Endodermal cell (in vitro differentiated cells): Measurements from ENCODE around the gene LHX2. TPM values are rescaled to one million over a fixed set of nuclear protein-coding genes. Genes with fewer than 3 reads are reported as not detected.
"Not testable (repeated sequence)": the region's sequence is repeated elsewhere in the genome, so short reads cannot be mapped to it uniquely, and the experiment has no call there.

Experiments
- DNase-seq: peaks from one replicate; pipeline ENCODE4 v3.0.0-alpha.2; 2017
- H3K27ac ChIP-seq: 2 replicates; pipeline ENCODE4 v1.5.1; 2013; ENCODE audit warnings: mild to moderate bottlenecking, low read depth, low read length, moderate library complexity
- H3K27me3 ChIP-seq: 2 replicates; pipeline ENCODE4 v1.6.1; 2013; ENCODE audit warnings: mild to moderate bottlenecking, low read length, moderate library complexity; ENCODE audit not compliant: insufficient read depth, control insufficient read depth, poor library complexity, severe bottlenecking
- H3K36me3 ChIP-seq: 2 replicates; pipeline ENCODE4 v1.7.0; 2013; ENCODE audit warnings: mild to moderate bottlenecking, low read length, moderate library complexity; ENCODE audit not compliant: control insufficient read depth, insufficient read depth
- H3K4me1 ChIP-seq: one replicate; pipeline ENCODE4 v1.7.0; 2013; ENCODE audit warnings: low read length; ENCODE audit not compliant: control insufficient read depth, insufficient read depth
- H3K4me3 ChIP-seq: 2 replicates; pipeline ENCODE4 v1.5.1; 2013; ENCODE audit warnings: mild to moderate bottlenecking, low read length, moderate library complexity
- H3K9ac ChIP-seq: 2 replicates; pipeline ENCODE4 v1.6.1; 2013; ENCODE audit warnings: mild to moderate bottlenecking, low read length, moderate library complexity; ENCODE audit not compliant: poor library complexity, severe bottlenecking; ENCODE audit errors: extremely low read depth
- H3K9me3 ChIP-seq: 2 replicates; pipeline ENCODE4 v1.6.1; 2013; ENCODE audit warnings: mild to moderate bottlenecking, low read length, moderate library complexity; ENCODE audit not compliant: control insufficient read depth
- H3K27ac Mint-ChIP-seq: 2 replicates; pipeline ENCODE4 v1.8.0; 2020; ENCODE audit warnings: mixed read lengths
- H3K27me3 Mint-ChIP-seq: 2 replicates; pipeline ENCODE4 v1.8.0; 2021; ENCODE audit warnings: mild to moderate bottlenecking, mixed read lengths; ENCODE audit not compliant: insufficient read depth
- H3K36me3 Mint-ChIP-seq: 2 replicates; pipeline ENCODE4 v1.8.0; 2020; ENCODE audit warnings: low read depth, mixed read lengths
- H3K4me1 Mint-ChIP-seq: 2 replicates; pipeline ENCODE4 v1.8.0; 2020; ENCODE audit warnings: mixed read lengths
- H3K4me3 Mint-ChIP-seq: 2 replicates; pipeline ENCODE4 v1.8.0; 2020; ENCODE audit warnings: mild to moderate bottlenecking, moderate library complexity, mixed read lengths
- H3K9me3 Mint-ChIP-seq: 2 replicates; pipeline ENCODE4 v1.8.0; 2020; ENCODE audit warnings: mild to moderate bottlenecking, mixed read lengths
- CTCF ChIP-seq: fragments of 200-600 bp; sonication (generic); conservative IDR thresholded peaks from 2 replicates; pipeline ENCODE4 v1.5.0; 2021; ENCODE audit warnings: antibody characterized with exemption, mild to moderate bottlenecking
- WGBS, 2 experiments: methylation state at CpG; one replicate each; pipeline versions ENCODE4 v1.1.5 to v1.1.7; 2013; ENCODE audit warnings: missing lambda C conversion rate in 2 of 2, mixed read lengths in 1 of 2; ENCODE audit not compliant: insufficient coverage in 1 of 2, insufficient read length in 1 of 2; 5-methylcytosine and 5-hydroxymethylcytosine counted together
- total RNA-seq, 2 donors: library from RNA; stranded (reverse); fragmentation: NEBNext Ultra II Directional in 1 of 2; extraction: Animal tissue kit (Norgen Biotek cat#: 25700) in 1 of 2; gene quantifications; 2 replicates in 1 of 2; 3 replicates in 1 of 2; pipeline ENCODE4 v1.2.1, GENCODE V29; 2021

The LHX2 gene
- total RNA-seq, 2 donors from 2014 or later = 0.20 to 0.29 TPM

- no peaks in the 10 kb centered on the region for H3K9me3 Mint-ChIP-seq
- no peak overlapping the region for H3K27ac ChIP-seq
- no peak overlapping the region for H3K27ac Mint-ChIP-seq
- WGBS, 2 experiments = 77 to 89% methylated on average over 3 of the region's 3 CpGs
- no peaks in the 10 kb centered on the region for H3K9me3 ChIP-seq
- peaks cover 56% of the 10 kb centered on the region for H3K27me3 ChIP-seq
- no peak for TF ChIP-seq CTCF
- no peak overlapping the region for H3K4me3 Mint-ChIP-seq
- peaks cover 90% of the 10 kb centered on the region for H3K27me3 Mint-ChIP-seq
- no peak overlapping the region for H3K9ac ChIP-seq
- H3K4me1 Mint-ChIP-seq = peaks cover under 1% of the 10 kb centered on the region
- no peaks in the 10 kb centered on the region for H3K4me1 ChIP-seq
- no peaks in the 10 kb centered on the region for H3K36me3 Mint-ChIP-seq
- H3K4me3 ChIP-seq = no peak overlapping the region
- DNase-seq = no peak
- H3K36me3 ChIP-seq = no peaks in the 10 kb centered on the region
Observed at GRCh38 chr9:123984802-123985201, 26.8 kb upstream of the LHX2 start.

- H3K4me3 ChIP-seq = no peak overlapping the region
- no peak overlapping the region for H3K9ac ChIP-seq
- WGBS, 2 experiments = 88 to 90% methylated on average over 4 of the region's 4 CpGs
- Mint-ChIP-seq H3K9me3 (no peaks in the 10 kb centered on the region), H3K4me3 (no peak overlapping the region), H3K4me1 (peaks cover 11% of the 10 kb centered on the region), H3K27ac (no peak overlapping the region), H3K27me3 (peaks cover 85% of the 10 kb centered on the region), H3K36me3 (no peaks in the 10 kb centered on the region)
- no peak overlapping the region for H3K27ac ChIP-seq
- no peaks in the 10 kb centered on the region for H3K36me3 ChIP-seq
- no peak for TF ChIP-seq CTCF
- DNase-seq = no peak
- no peaks in the 10 kb centered on the region for H3K4me1 ChIP-seq
- H3K9me3 ChIP-seq = no peaks in the 10 kb centered on the region
- peaks cover 49% of the 10 kb centered on the region for H3K27me3 ChIP-seq
Observed at GRCh38 chr9:123985869-123986268, 25.7 kb upstream of the LHX2 start.

- Histone ChIP-seq H3K9ac (no peak overlapping the region), H3K27me3 (peaks cover 48% of the 10 kb centered on the region), H3K27ac (no peak overlapping the region), H3K36me3 (no peaks in the 10 kb centered on the region), H3K9me3 (no peaks in the 10 kb centered on the region), H3K4me3 (no peak overlapping the region), H3K4me1 (no peaks in the 10 kb centered on the region)
- Mint-ChIP-seq H3K4me3 (no peak overlapping the region), H3K27me3 (peaks cover 67% of the 10 kb centered on the region), H3K36me3 (no peaks in the 10 kb centered on the region), H3K9me3 (peaks cover 2% of the 10 kb centered on the region), H3K4me1 (peaks cover 11% of the 10 kb centered on the region), H3K27ac (no peak overlapping the region)
- peak; percentile 57 for TF ChIP-seq CTCF
- 25 to 31% methylated on average over 4 to 5 of the region's 5 CpGs for WGBS, 2 experiments
- peak; percentile 82 for DNase-seq
Observed at GRCh38 chr9:123990427-123990826, 21.1 kb upstream of the LHX2 start.

- H3K27ac Mint-ChIP-seq, DNase-seq, H3K9me3 Mint-ChIP-seq, H3K27ac ChIP-seq, H3K4me3 Mint-ChIP-seq, H3K36me3 ChIP-seq, H3K9me3 ChIP-seq, H3K36me3 Mint-ChIP-seq, H3K4me1 ChIP-seq, H3K9ac ChIP-seq, H3K4me3 ChIP-seq: not testable (repeated sequence)
- 40 to 81% methylated on average over 2 to 7 of the region's 16 CpGs for WGBS, 2 experiments
- H3K27me3 ChIP-seq = peaks cover 51% of the 10 kb centered on the region
- H3K4me1 Mint-ChIP-seq = peaks cover 13% of the 10 kb centered on the region
- peaks cover 67% of the 10 kb centered on the region for H3K27me3 Mint-ChIP-seq
Observed at GRCh38 chr9:123992679-123993078, 18.9 kb upstream of the LHX2 start.
